Keratinocyte (primary cell): Measurements from ENCODE around the gene ACP2.

Source experiments
- CTCF ChIP-seq, 3 experiments: IDR thresholded peaks in 1 of 3; conservative IDR thresholded peaks in 1 of 3; optimal IDR thresholded peaks in 1 of 3; 2 replicates in 2 of 3; 3 replicates in 1 of 3; pipeline versions ENCODE3 to v1.5.1; 2011; ENCODE audit warnings: low read length in 3 of 3, mild to moderate bottlenecking in 3 of 3, moderate library complexity in 2 of 3, control low read depth in 1 of 3, inconsistent platforms in 1 of 3; ENCODE audit not compliant: insufficient read depth in 2 of 3; ENCODE audit errors: extremely low read depth in 1 of 3
- EZH2 ChIP-seq: IDR thresholded peaks from one replicate; pipeline ENCODE4 v1.6.1; 2012; ENCODE audit warnings: inconsistent platforms, mild to moderate bottlenecking, low read length, moderate library complexity

GRCh38 chr11:47274495-47275235, 26.1 kb upstream of the ACP2 start:
- TF ChIP-seq EZH2: no peak
- no peak for TF ChIP-seq CTCF (optimal IDR thresholded peaks at IDR 0.05 in 1 of 3, IDR thresholded peaks at IDR 0.05 in 1 of 3, conservative IDR thresholded peaks at IDR 0.05 in 1 of 3; ENCODE audit: extremely low read depth in 1 of 3, insufficient read depth in 2 of 3, low read length in 3 of 3)
